HG02840 (cell line): ENCODE measurements around the gene PRSS53.
"Not testable (repeated sequence)": the region's sequence is repeated elsewhere in the genome, so short reads cannot be mapped to it uniquely, and the experiment has no call there.

ENCODE experiments used
- ATAC-seq: cut with Tn5 transposase; IDR thresholded peaks from one replicate; pipeline ENCODE4 v1.9.1; 2021; ENCODE audit warnings: mild to moderate bottlenecking, moderate library complexity, moderate number of reproducible peaks; ENCODE audit not compliant: unreplicated experiment, low FRiP score

Gene PRSS53

DNA sequence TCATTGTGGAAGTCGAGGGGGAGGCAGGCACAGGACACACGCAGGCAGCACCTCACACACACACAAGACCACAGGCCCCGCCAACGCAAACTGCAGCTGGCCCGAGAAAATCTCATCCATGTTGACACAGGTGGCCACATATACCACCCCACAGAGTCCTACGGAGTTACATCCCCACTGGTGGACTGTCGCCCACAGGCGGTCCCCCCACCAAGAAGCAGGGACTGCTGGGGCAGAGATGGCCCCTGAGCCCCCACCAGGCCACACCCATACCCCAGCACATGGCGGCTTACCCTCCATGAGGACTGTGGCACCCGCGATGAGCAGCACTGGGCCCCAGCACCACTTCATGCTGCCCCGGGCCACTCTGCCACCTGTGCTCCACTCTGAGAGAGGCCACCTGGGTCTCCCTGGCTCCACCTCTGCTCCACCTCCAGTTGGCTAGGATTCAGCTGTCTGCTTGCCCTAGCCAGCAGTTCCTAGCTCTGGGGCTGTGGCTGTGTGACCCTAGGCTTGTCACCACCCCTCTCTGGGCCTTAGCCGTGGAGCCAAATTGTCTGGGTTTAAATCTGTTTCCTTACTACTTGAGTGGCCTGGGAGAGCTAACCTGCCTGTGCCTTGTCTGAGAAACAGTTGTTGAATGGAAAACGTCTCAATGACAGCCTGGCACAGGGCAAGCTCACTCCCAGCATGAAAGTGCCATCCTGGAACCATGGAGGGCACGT is at the start of gene PRSS53:
TSS of gene PRSS53 (minus strand) at position 485 of the 725 bp plus-strand sequence. CDS start at position 351, 134 bp downstream.
- ATAC-seq: no peak

GRCh38 chr16:31136822-31137499 is 48.2 kb upstream of the PRSS53 start:
- ATAC-seq: not testable (repeated sequence)

DNA sequence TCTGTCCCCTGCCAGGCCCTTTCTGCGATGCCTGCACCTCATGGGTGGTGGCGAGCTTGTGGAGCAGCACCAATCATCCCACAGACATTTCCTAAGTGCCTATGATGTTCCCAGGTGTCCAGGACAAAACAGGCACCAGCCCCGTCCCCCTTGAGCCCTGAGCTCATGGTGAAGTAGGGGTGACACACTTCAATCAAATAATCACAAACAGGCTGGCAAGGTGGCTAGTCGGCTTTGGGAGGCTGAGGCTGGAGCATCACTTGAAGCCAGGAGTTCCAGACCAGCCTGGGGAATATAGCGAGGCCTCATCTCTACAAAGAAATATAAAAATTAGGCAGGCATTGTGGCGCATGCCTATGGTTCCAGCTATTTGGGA is 47.5 kb upstream of the PRSS53 start:
- no peak for ATAC-seq

DNA sequence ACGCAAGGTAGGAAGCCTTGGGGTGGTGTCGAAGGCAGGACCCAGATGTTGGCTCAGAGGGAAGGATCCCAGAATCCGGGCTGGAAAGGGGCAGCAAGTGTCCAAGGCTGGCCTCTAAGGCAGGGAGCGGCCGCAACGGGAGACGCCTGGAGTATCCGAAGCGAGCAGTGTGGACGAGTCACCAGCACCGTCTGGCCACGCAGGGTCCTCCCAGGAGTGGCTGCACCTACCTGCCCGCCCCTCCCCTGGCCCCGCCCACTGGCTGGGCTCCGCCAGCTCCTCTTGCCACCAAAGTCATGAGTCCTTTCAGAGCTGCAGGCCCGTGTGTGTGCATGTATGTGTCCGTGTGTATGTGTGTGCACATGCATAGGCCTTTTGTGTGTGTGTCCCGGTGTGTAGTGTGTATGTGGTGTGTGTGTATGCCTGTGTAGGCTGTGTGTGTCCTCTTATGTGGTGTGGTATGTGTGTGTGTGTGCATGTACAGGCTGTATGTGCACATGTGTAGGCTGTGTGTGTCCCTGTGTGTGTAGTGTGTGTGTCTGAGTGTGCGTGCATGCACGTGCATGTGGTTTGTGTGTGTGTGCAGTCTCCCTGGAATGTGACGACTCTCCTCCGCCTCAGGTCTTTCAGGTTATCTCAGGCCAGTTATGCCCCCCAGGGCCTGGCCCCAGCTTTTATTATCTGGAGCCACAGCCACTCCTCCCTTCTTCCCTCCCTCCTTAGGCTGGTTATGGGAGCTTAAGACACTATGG is 47.0 kb upstream of the PRSS53 start, which contains the start of gene PRSS8:
TSS of gene PRSS8 (minus strand) at position 193 of the 752 bp plus-strand sequence. CDS start 229 bp downstream, outside the sequence.
- ATAC-seq: no peak

DNA sequence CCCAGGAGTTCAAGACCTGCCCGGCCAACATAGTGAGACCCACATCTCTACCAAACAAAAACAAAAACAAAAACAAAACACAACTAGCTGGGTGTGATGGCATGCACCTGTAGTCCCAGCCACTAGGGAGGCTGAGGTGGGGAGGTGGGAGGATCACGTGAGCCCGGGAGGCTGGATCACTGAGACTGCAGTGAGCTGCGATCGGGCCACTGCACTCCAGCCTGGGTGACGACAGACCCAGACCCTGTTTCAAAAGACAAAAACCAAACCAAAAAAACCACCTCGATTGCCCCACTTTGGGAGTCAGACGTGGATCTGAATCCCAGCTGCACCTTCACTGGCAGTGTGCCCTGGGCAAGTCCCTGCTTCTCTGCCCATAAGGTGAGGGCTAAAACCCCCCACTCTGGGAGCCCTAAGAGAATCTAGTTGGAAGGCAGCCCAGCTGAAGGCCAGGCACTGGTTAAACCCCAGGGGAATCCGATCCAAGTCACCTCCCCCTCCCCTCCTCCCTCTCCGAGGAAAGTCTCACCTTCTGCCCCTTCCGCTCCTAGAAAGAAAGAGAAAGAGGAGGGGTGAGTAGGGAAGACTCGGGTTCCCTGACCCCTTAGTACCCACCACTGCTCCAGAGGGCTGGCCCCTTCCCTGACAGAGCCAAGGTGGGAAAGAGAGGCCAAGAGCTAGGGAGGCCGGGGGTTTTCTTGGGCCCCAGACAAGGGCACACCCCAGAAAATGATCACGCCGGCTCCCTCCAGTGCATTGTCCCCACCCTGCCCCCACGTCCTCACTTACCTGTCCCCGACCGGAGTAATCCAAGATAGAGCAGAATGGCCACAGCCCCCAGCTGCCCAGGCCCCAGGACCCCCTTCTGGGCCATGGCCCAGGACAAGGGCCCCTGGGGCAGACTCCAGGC is 46.1 kb upstream of the PRSS53 start:
- no peak for ATAC-seq

DNA sequence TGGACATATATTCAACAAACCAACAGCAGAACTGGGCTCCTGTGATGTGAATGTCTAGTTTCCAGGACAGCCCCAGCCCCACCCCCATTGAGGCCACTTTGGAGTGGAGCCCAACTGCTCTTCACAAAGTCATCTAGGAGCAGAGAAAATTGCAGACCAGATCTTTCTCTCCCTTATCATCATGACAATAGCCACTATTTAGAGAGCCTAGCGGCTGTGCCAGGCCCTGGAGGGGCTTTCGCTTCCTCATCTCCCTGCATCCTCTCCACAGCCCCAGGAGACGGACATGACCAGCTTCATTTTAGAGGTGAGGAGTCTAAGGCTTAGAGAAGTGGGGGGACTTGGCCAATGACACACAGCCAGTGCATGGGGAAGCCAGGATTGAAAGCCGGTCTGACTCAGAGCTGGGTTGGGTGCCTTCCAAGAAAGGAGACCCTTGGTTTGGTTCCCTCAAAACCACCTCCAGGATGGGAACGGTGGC is 45.4 kb upstream of the PRSS53 start:
- no peak for ATAC-seq

DNA sequence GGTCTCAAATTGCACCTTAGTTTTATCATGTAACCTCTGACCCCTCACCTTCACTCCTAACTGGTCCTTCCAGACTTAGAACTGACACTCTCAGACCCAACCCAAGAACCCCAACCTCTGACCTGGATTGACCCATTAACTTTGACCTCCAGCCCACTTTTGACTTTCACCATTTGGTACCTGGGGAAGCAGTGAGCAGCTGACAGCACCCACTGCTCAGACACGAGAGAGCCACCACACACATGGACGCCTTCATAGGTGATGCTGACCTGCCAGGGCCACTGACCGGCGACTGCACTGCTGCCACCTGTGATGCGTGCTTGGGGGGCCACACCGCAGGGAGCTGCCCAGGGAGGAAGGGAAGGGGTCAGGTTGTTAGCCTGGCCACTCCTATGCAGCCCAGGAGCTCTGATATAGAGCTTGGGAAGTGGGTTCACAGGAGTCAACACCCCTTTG is 44.3 kb upstream of the PRSS53 start:
- no peak for ATAC-seq

GRCh38 chr16:31132303-31132979 is 43.7 kb upstream of the PRSS53 start:
- ATAC-seq: no peak

GRCh38 chr16:31131841-31132271 is 43.1 kb upstream of the PRSS53 start:
- ATAC-seq: no peak

GRCh38 chr16:31131416-31131815 is 42.7 kb upstream of the PRSS53 start:
- ATAC-seq: no peak

GRCh38 chr16:31130899-31131298 is 42.2 kb upstream of the PRSS53 start:
- no peak for ATAC-seq

DNA sequence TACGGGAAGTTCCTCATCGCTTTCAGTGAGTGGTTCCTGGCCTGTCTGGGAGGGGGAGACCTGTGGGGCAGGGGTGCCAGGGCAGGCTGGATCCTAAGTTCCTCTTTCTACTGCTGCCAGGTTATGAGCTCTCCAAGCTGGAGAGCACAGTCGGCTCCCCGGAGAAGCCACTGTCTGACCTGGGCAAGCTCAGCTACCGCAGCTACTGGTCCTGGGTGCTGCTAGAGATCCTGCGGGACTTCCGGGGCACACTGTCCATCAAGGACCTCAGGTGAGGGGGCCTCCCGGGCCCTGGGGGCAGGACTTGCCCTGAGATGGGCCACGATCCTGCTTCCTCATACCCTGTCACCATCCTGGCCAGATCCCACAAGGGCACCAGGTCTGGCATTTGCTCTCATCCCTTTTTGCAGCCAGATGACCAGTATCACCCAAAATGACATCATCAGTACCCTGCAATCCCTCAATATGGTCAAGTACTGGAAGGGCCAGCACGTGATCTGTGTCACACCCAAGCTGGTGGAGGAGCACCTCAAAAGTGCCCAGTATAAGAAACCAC is 41.7 kb upstream of the PRSS53 start:
- no peak for ATAC-seq

GRCh38 chr16:31129568-31130335 is 41.0 kb upstream of the PRSS53 start:
- no peak for ATAC-seq

GRCh38 chr16:31128711-31129567 is 40.2 kb upstream of the PRSS53 start:
- ATAC-seq: no peak

- no peak for ATAC-seq
Measured at GRCh38 chr16:31127182-31127581, 38.4 kb upstream of the PRSS53 start.

DNA sequence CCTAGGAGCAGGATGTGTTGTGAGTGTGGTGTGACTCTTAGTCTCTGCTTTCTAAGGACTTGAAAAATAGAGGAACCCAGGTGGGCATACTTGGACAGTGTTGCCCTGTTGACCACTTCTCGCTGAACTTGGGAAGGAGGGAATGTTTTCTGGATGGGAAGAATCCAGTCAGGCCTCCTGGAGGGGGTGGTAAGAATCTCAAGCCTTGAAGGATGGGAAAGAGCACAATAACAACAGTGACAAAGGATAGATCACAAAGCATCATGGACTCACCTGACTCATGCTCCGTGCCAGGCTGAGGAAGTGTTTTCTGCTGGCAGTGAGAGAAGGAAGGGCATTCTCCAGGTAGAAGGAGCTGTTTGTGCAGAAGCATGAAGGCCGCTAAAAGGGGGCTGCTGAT is 37.1 kb upstream of the PRSS53 start:
- no peak for ATAC-seq

DNA sequence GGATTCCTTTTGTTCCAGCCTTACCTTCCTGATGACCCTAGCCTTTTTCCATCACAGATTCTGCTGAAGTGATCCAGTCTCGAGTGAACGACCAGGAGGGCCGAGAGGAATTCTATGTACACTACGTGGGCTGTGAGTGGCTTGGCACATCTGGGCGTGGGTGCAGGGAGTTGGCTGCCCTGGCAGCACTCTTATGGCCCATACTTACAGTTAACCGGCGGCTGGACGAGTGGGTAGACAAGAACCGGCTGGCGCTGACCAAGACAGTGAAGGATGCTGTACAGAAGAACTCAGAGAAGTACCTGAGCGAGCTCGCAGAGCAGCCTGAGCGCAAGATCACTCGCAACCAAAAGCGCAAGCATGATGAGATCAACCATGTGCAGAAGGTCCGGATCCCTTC is 31.4 kb upstream of the PRSS53 start:
- ATAC-seq: no peak
